Measurements from ENCODE around the gene DNAAF5. TPM values are rescaled to one million over a fixed set of nuclear protein-coding genes. Genes with fewer than 3 reads are reported as not detected.

DNAAF5 gene
- total and polyA plus RNA-seq, 2 of the 13 experiments (the other 11 are each of a cell fraction or from before 2014, with no cell fraction given): 11.9 to 21.5 TPM

DNA sequence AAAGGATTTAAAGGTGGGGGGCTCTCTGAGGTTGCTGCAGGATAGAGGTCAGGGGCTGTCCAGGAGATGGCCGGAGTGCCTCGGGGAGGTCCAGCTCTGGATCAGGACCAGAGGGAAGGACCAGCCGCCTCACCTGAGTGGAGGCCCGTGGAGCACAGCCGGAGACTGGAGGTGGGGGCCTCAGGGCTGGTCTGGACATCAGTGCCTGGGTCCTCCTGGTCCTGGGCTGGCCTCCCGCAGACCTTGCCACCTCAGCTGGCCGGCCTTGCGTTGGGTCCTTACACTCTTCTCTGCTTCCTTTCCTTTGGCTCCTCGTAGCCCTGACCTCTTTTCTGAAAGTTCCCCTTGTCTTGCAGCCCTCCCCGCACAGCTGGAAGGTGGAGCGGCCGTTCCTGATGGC lies 107.8 kb downstream of the DNAAF5 start:
- Histone ChIP-seq H3K36me3 (replicated peaks in 1 of 2; ENCODE audit: control insufficient read depth in 1 of 2, insufficient read depth in 2 of 2, low read length in 2 of 2) (peaks cover 3 to 18% of the 10 kb centered on the region in 2 experiments; a peak in 4 of 5 replicates), H3K9ac (ENCODE audit: insufficient read depth, low read depth, low read length) (no peak overlapping the region), H3K4me2 (ENCODE audit: low read depth, low read length) (no peak overlapping the region), H4K20me1 (ENCODE audit: insufficient read depth, low read length) (peaks cover 8% of the 10 kb centered on the region), H3K9me3 (ENCODE audit: low read length) (no peaks in the 10 kb centered on the region), H2AFZ (ENCODE audit: low read length) (no peak overlapping the region), H3K79me2 (ENCODE audit: insufficient read depth, low read length) (peaks cover 71% of the 10 kb centered on the region), H3K4me3 (replicated peaks in 1 of 3; ENCODE audit: insufficient read depth in 1 of 3, low read depth in 2 of 3, low read length in 3 of 3) (no peak overlapping the region), H3K4me1 (ENCODE audit: insufficient read depth, low read length) (peaks cover 23% of the 10 kb centered on the region), H3K27me3 (ENCODE audit: control insufficient read depth in 1 of 2, insufficient read depth in 2 of 2, low read length in 2 of 2) (no peaks in the 10 kb centered on the region), H3K27ac (ENCODE audit: extremely low read length, insufficient read depth, low read length) (no peak overlapping the region)
- in situ Hi-C loops (cut with HindIII; ENCODE audit: extremely low pct_ligation_motif_present, low pct_unique_long_range_greater_than_20kb) (no loop called here), intact Hi-C loops (cut with micrococcal nuclease; ENCODE audit: unreplicated experiment) (no loop called here)
- FAIRE-seq (no peak), DNase-seq (ENCODE audit: low spot score) (no peak), ATAC-seq (no peak)
- ChIA-PET CTCF (ENCODE audit: low intra/inter-chr PET ratio, low total read pairs) (no interaction called here), POLR2A (no interaction called here)
- WGBS (ENCODE audit: low lambda C conversion rate): over 99% methylated on average over 9 of the region's 12 CpGs
- TF ChIP-seq ZNF891 (CRISPR knock-in tag; IDR thresholded peaks at IDR 0.05): 0 out of 2 replicates have a peak, but pooled peaks have one; percentile 34
- TF ChIP-seq, protein P1, sequence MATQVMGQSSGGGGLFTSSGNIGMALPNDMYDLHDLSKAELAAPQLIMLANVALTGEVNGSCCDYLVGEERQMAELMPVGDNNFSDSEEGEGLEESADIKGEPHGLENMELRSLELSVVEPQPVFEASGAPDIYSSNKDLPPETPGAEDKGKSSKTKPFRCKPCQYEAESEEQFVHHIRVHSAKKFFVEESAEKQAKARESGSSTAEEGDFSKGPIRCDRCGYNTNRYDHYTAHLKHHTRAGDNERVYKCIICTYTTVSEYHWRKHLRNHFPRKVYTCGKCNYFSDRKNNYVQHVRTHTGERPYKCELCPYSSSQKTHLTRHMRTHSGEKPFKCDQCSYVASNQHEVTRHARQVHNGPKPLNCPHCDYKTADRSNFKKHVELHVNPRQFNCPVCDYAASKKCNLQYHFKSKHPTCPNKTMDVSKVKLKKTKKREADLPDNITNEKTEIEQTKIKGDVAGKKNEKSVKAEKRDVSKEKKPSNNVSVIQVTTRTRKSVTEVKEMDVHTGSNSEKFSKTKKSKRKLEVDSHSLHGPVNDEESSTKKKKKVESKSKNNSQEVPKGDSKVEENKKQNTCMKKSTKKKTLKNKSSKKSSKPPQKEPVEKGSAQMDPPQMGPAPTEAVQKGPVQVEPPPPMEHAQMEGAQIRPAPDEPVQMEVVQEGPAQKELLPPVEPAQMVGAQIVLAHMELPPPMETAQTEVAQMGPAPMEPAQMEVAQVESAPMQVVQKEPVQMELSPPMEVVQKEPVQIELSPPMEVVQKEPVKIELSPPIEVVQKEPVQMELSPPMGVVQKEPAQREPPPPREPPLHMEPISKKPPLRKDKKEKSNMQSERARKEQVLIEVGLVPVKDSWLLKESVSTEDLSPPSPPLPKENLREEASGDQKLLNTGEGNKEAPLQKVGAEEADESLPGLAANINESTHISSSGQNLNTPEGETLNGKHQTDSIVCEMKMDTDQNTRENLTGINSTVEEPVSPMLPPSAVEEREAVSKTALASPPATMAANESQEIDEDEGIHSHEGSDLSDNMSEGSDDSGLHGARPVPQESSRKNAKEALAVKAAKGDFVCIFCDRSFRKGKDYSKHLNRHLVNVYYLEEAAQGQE (IDR thresholded peaks at IDR 0.05; ENCODE audit: borderline replicate concordance in 1 of 2, low read depth in 1 of 2, low read length in 2 of 2): no peak
- no TSS peak for BruUV-seq (replicated peaks)

DNA sequence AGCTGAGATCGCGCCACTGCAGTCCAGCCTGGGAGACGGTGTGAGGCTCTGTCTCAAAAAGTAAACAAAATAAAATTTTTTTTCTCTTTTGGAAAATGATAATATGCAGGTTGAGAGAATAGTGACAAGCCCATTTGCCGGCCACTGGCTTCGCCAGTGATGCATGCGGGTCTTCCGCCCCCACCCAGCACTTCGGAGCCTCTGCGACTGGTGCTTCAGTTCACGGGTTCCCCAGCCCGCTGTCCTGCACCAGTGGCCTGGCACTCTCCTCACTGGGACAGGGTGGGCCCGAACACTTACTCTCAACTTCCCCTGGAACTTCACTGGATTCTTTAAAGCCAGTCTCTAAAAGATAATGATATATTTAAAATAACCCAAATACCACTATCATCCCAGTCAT lies 108.5 kb downstream of the DNAAF5 start:
- no peak for DNase-seq (ENCODE audit: low spot score)
- CTCF ChIA-PET (ENCODE audit: low intra/inter-chr PET ratio, low total read pairs): no interaction called here
- no TSS peak for BruUV-seq (replicated peaks)
- Histone ChIP-seq H3K79me2 (ENCODE audit: insufficient read depth, low read length) (peaks cover 69% of the 10 kb centered on the region), H4K20me1 (ENCODE audit: insufficient read depth, low read length) (peaks cover 8% of the 10 kb centered on the region), H3K4me3 (replicated peaks in 1 of 3; ENCODE audit: insufficient read depth in 1 of 3, low read depth in 2 of 3, low read length in 3 of 3) (no peak overlapping the region), H2AFZ (ENCODE audit: low read length) (no peak overlapping the region), H3K36me3 (replicated peaks in 1 of 2; ENCODE audit: control insufficient read depth in 1 of 2, insufficient read depth in 2 of 2, low read length in 2 of 2) (peaks cover 4 to 19% of the 10 kb centered on the region in 2 experiments; a peak in 4 of 5 replicates), H3K9me3 (ENCODE audit: low read length) (no peaks in the 10 kb centered on the region), H3K4me2 (ENCODE audit: low read depth, low read length) (no peak overlapping the region), H3K27me3 (ENCODE audit: control insufficient read depth in 1 of 2, insufficient read depth in 2 of 2, low read length in 2 of 2) (no peaks in the 10 kb centered on the region), H3K9ac (ENCODE audit: insufficient read depth, low read depth, low read length) (no peak overlapping the region), H3K27ac (ENCODE audit: extremely low read length, insufficient read depth, low read length) (no peak overlapping the region), H3K4me1 (ENCODE audit: insufficient read depth, low read length) (peaks cover 23% of the 10 kb centered on the region)
- in situ Hi-C loops (cut with HindIII; ENCODE audit: extremely low pct_ligation_motif_present, low pct_unique_long_range_greater_than_20kb): no loop called here
- intact Hi-C loops (cut with micrococcal nuclease; ENCODE audit: unreplicated experiment): no loop called here
- POLR2A ChIA-PET: no interaction called here
- no peak for FAIRE-seq
- WGBS (ENCODE audit: low lambda C conversion rate): 98% methylated on average over 11 of the region's 12 CpGs
- ATAC-seq: no peak
- no peak for TF ChIP-seq ZSCAN21 (CRISPR knock-in tag; IDR thresholded peaks at IDR 0.05; ENCODE audit: borderline replicate concordance)
- TF ChIP-seq ZNF234 (CRISPR knock-in tag; conservative IDR thresholded peaks at IDR 0.05): no peak
- TF ChIP-seq, protein P2, sequence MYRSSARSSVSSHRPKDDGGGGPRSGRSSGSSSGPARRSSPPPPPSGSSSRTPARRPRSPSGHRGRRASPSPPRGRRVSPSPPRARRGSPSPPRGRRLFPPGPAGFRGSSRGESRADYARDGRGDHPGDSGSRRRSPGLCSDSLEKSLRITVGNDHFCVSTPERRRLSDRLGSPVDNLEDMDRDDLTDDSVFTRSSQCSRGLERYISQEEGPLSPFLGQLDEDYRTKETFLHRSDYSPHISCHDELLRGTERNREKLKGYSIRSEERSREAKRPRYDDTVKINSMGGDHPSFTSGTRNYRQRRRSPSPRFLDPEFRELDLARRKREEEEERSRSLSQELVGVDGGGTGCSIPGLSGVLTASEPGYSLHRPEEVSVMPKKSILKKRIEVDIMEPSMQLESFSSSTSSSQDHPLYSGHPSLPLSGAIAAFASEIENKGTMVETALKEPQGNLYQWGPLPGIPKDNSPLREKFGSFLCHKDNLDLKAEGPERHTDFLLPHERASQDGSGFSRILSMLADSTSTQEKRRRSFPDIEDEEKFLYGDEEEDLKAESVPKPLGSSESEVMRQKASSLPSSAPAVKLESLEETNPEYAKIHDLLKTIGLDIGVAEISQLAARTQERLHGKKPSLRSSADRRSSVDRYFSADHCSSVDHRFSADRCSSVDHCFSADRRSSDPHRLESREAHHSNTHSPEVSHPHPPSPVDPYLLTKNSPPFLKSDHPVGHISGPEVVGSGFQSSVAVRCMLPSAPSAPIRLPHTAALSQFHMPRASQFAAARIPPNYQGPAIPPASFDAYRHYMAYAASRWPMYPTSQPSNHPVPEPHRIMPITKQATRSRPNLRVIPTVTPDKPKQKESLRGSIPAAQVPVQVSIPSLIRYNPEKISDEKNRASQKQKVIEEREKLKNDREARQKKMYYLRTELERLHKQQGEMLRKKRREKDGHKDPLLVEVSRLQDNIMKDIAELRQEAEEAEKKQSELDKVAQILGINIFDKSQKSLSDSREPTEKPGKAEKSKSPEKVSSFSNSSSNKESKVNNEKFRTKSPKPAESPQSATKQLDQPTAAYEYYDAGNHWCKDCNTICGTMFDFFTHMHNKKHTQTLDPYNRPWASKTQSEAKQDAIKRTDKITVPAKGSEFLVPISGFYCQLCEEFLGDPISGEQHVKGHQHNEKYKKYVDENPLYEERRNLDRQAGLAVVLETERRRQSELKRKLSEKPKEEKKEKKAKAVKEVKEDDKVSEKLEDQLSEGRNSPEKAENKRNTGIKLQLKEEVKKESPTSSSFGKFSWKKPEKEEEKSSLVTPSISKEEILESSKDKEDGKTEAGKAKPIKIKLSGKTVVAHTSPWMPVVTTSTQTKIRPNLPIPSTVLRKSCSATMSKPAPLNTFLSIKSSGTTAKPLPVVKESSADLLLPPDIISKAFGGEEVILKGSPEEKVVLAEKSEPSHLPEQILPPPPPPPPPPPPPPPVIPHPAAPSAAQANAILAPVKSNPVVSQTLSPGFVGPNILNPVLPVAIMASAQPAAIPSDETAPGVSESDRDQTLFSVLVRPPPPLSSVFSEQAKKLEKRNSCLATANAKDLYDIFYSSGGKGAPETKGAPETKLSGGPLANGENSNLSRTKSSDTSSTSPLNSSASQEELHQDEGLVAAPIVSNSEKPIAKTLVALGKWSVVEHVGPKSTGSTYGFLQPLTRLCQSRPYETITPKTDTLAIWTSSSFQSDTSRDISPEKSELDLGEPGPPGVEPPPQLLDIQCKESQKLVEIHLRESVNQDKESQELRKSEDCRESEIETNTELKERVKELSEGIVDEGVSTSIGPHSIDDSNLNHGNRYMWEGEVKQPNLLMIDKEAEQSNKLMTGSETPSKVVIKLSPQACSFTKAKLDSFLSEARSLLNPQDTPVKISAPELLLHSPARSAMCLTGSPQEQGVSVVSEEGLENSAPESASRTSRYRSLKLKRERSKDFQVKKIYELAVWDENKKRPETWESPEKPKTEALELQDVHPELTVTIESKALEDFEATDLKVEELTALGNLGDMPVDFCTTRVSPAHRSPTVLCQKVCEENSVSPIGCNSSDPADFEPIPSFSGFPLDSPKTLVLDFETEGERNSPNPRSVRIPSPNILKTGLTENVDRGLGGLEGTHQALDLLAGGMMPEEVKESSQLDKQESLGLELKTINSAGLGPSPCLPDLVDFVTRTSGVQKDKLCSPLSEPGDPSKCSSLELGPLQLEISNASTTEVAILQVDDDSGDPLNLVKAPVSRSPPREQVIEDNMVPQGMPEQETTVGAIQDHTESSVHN (CRISPR knock-in tag; IDR thresholded peaks at IDR 0.05): no peak
- TF ChIP-seq GABPB1 (CRISPR knock-in tag; IDR thresholded peaks at IDR 0.05): no peak

All from HepG2 (cell line).